IPS-11a (cell line): ENCODE results near the gene STIMATE.

Source experiments
- H3K4me3 ChIP-seq: one replicate; pipeline ENCODE4 v1.5.1; 2013; ENCODE audit warnings: low read depth, low read length, control low read depth

The STIMATE gene

GRCh38 chr3:52824037-52824436, 73.3 kb downstream of the STIMATE start:
- H3K4me3 ChIP-seq, result no peak overlapping the region

GRCh38 chr3:52822363-52822762, 75.0 kb downstream of the STIMATE start:
- no peak overlapping the region for H3K4me3 ChIP-seq

GRCh38 chr3:52820736-52821135, 76.6 kb downstream of the STIMATE start:
- no peak overlapping the region for H3K4me3 ChIP-seq

GRCh38 chr3:52819936-52820335, 77.4 kb downstream of the STIMATE start:
- H3K4me3 ChIP-seq, result no peak overlapping the region

GRCh38 chr3:52817860-52818259, 79.5 kb downstream of the STIMATE start:
- no peak overlapping the region for H3K4me3 ChIP-seq

- H3K4me3 ChIP-seq, result no peak overlapping the region
Observed at GRCh38 chr3:52817221-52817620, 80.1 kb downstream of the STIMATE start.

- no peak overlapping the region for H3K4me3 ChIP-seq
Observed at GRCh38 chr3:52816654-52817053, 80.7 kb downstream of the STIMATE start.

- no peak overlapping the region for H3K4me3 ChIP-seq
Observed at GRCh38 chr3:52816199-52816598, 81.1 kb downstream of the STIMATE start.

- H3K4me3 ChIP-seq, result no peak overlapping the region
Observed at GRCh38 chr3:52813810-52814209, 83.5 kb downstream of the STIMATE start.

GRCh38 chr3:52811452-52812011, 85.8 kb downstream of the STIMATE start:
- no peak overlapping the region for H3K4me3 ChIP-seq

- H3K4me3 ChIP-seq, result no peak overlapping the region
Observed at GRCh38 chr3:52810923-52811322, 86.4 kb downstream of the STIMATE start.

GRCh38 chr3:52809662-52810377, 87.5 kb downstream of the STIMATE start:
- no peak overlapping the region for H3K4me3 ChIP-seq

- H3K4me3 ChIP-seq, result no peak overlapping the region
Observed at GRCh38 chr3:52809149-52809548, 88.2 kb downstream of the STIMATE start.

GRCh38 chr3:52805270-52806039, 91.9 kb downstream of the STIMATE start:
- H3K4me3 ChIP-seq, result no peak overlapping the region

GRCh38 chr3:52801839-52802238, 95.5 kb downstream of the STIMATE start:
- no peak overlapping the region for H3K4me3 ChIP-seq

GRCh38 chr3:52800079-52800478, 97.3 kb downstream of the STIMATE start:
- H3K4me3 ChIP-seq, result no peak overlapping the region

GRCh38 chr3:52798978-52799476, 98.3 kb downstream of the STIMATE start:
- H3K4me3 ChIP-seq, result no peak overlapping the region

GRCh38 chr3:52798376-52798977, 98.9 kb downstream of the STIMATE start:
- H3K4me3 ChIP-seq, result no peak overlapping the region

- no peak overlapping the region for H3K4me3 ChIP-seq
Observed at GRCh38 chr3:52796411-52796810, 100.9 kb downstream of the STIMATE start.

- no peak overlapping the region for H3K4me3 ChIP-seq
Observed at GRCh38 chr3:52795298-52795900, 101.9 kb downstream of the STIMATE start.

GRCh38 chr3:52794612-52795099, 102.7 kb downstream of the STIMATE start, which contains the start of gene ITIH3:
ITIH3 (plus strand) TSS chr3:52794796; CDS start chr3:52794804, 8 bp downstream.
- no peak within 1 kb of the TSS for H3K4me3 ChIP-seq
